ENCODE data around the gene USP49.

GRCh38 chr6:41901882-41902519 is 6.8 kb upstream of the USP49 start:
- TF ChIP-seq CTCF (IDR thresholded peaks at IDR 0.05; ENCODE audit: borderline replicate concordance, extremely low read depth, low read length, poor library complexity, severe bottlenecking) = peak; percentile 71
- no peak for TF ChIP-seq EZH2 (IDR thresholded peaks at IDR 0.05; ENCODE audit: borderline replicate concordance, low read depth, low read length, severe bottlenecking)

Data from DND-41 (cell line).